K562 (cell line): ENCODE results near the gene ATP5PB. TPM values are rescaled to one million over a fixed set of nuclear protein-coding genes. Genes with fewer than 3 reads are reported as not detected.

Source experiments
- ARID1B ChIP-seq: fragments of 450-650 bp; IDR thresholded peaks from 2 replicates; pipeline ENCODE4 v1.6.1; 2016; ENCODE audit warnings: antibody characterized with exemption, mild to moderate bottlenecking, inconsistent platforms
- BACH1 ChIP-seq: fragments of 200-800 bp; sonication (Bioruptor generic); IDR thresholded peaks from 2 replicates; pipeline ENCODE4 v1.6.1; 2016; ENCODE audit warnings: missing genetic modification characterization, missing compliant biosample characterization
- C11orf30 ChIP-seq: fragments of 450-650 bp; IDR thresholded peaks from 2 replicates; pipeline ENCODE4 v1.6.1; 2016; ENCODE audit warnings: low read depth, mild to moderate bottlenecking
- CHCHD3 ChIP-seq: fragments of 250-450 bp; sonication (Bioruptor Pico); IDR thresholded peaks from 2 replicates; pipeline ENCODE4 v2.1.2; 2022; ENCODE audit warnings: mild to moderate bottlenecking
- CREM ChIP-seq: IDR thresholded peaks from 2 replicates; pipeline ENCODE4 v1.6.1; 2014; ENCODE audit warnings: antibody characterized with exemption, low read depth
- E2F3 ChIP-seq: fragments of 250-450 bp; sonication (Bioruptor Pico); IDR thresholded peaks from 2 replicates; pipeline ENCODE4 v1.4.0; 2020; ENCODE audit warnings: mild to moderate bottlenecking
- EP400 ChIP-seq: fragments of 450-650 bp; IDR thresholded peaks from 2 replicates; pipeline ENCODE4 v1.6.1; 2017; ENCODE audit warnings: antibody characterized with exemption, mild to moderate bottlenecking, moderate library complexity
- IFI16 ChIP-seq: fragments of 250-450 bp; sonication (Bioruptor Pico); IDR thresholded peaks from 2 replicates; pipeline ENCODE4 v2.1.2; 2022; ENCODE audit warnings: mild to moderate bottlenecking, inconsistent platforms
- MAFG ChIP-seq: fragments of 450-650 bp; conservative IDR thresholded peaks from 2 replicates; pipeline ENCODE4 v1.6.1; 2016; ENCODE audit warnings: missing genetic modification characterization, missing compliant biosample characterization
- SMC3 ChIP-seq: conservative IDR thresholded peaks from 2 replicates; pipeline ENCODE4 v1.6.1; 2011; ENCODE audit warnings: low read depth, low read length, improper control_type of control experiment; ENCODE audit not compliant: insufficient read depth
- SOX6 ChIP-seq: fragments of 450-650 bp; IDR thresholded peaks from 2 replicates; pipeline ENCODE4 v1.6.1; 2014; ENCODE audit warnings: mild to moderate bottlenecking
- TEAD2 ChIP-seq: fragments of 450-650 bp; IDR thresholded peaks from 2 replicates; pipeline ENCODE4 v1.6.1; 2016; ENCODE audit warnings: missing genetic modification characterization, control low read depth, missing compliant biosample characterization
- ZNF431 ChIP-seq: sonication (generic); formaldehyde crosslinking; IDR thresholded peaks from 2 replicates; pipeline ENCODE4 v1.8.0; 2022; ENCODE audit warnings: mild to moderate bottlenecking, missing genetic modification reagents
- ZNF644 ChIP-seq: fragments of 200-800 bp; sonication (Bioruptor generic); IDR thresholded peaks from 2 replicates; pipeline ENCODE4 v1.6.1; 2016; ENCODE audit warnings: low read depth, missing genetic modification characterization, missing compliant biosample characterization
- polyA plus RNA-seq, 8 experiments: library from polyadenylated mRNA; depleted of rRNA in 4 of 8; stranded (reverse) in 5 of 8; unstranded in 3 of 8; fragments of >200 nt; fragmentation: Nextera tagmentation in 2 of 8; fragmentation: Illumina TruSeq in 1 of 8; extraction: Ambion mirVana in 2 of 8; extraction: Trizol in 1 of 8; gene quantifications; 2 replicates each; pipeline versions ENCODE4 v1.2.1 to v1.2.3, GENCODE V29; 2011 to 2014; ENCODE audit warnings: inconsistent platforms in 1 of 8, missing spikeins in 1 of 8
- total RNA-seq, 7 experiments: library from RNA; depleted of rRNA in 6 of 7; stranded (reverse); fragments of >200 nt in 6 of 7; fragmentation: Illumina TruSeq in 2 of 7; extraction: Trizol in 2 of 7; gene quantifications; 2 replicates each; pipeline versions ENCODE4 v1.2.1 to v1.2.3, GENCODE V29; 2011 to 2021; ENCODE audit warnings: low replicate concordance in 1 of 7
- TF ChIP-seq, protein P1 (sequence below): IDR thresholded peaks from 2 replicates; pipeline ENCODE4 v1.6.1; 2012; ENCODE audit warnings: low read depth, low read length, improper control_type of control experiment, borderline replicate concordance
- TF ChIP-seq, protein P2 (sequence below): fragments of 450-650 bp; IDR thresholded peaks from 2 replicates; pipeline ENCODE4 v1.6.1; 2014; ENCODE audit warnings: low read depth, mild to moderate bottlenecking, moderate library complexity, borderline replicate concordance

The ATP5PB gene
- total and polyA plus RNA-seq, 9 of the 15 experiments (the other 6 are each of a cell fraction or from before 2014, with no cell fraction given) = 651 to 2,735 (median 1,061) TPM

GRCh38 chr1:111467865-111468716 lies 18.8 kb downstream of the ATP5PB start (continued):
- TF ChIP-seq, protein P1, sequence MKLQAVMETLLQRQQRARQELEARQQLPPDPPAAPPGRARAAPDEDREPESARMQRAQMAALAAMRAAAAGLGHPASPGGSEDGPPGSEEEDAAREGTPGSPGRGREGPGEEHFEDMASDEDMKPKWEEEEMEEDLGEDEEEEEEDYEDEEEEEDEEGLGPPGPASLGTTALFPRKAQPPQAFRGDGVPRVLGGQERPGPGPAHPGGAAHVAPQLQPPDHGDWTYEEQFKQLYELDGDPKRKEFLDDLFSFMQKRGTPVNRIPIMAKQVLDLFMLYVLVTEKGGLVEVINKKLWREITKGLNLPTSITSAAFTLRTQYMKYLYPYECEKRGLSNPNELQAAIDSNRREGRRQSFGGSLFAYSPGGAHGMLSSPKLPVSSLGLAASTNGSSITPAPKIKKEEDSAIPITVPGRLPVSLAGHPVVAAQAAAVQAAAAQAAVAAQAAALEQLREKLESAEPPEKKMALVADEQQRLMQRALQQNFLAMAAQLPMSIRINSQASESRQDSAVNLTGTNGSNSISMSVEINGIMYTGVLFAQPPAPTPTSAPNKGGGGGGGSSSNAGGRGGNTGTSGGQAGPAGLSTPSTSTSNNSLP = peak; percentile 14; the same call in 1 of the 2 replicates
- TF ChIP-seq CHCHD3 = no peak
- TF ChIP-seq E2F3 (CRISPR knock-in tag) = no peak
- TF ChIP-seq MAFG (tag) = peak; percentile 87
- TF ChIP-seq CREM = no peak
- TF ChIP-seq IFI16 (CRISPR knock-in tag) = no peak
- TF ChIP-seq EP400 = 0 out of 2 replicates have a peak, but pooled peaks have one; percentile 30
- peak; percentile 41; the same call in 1 of the 2 replicates for TF ChIP-seq C11orf30
- TF ChIP-seq ZNF431 = no peak
- 0 out of 2 replicates have a peak, but pooled peaks have one; percentile 26 for TF ChIP-seq ZNF644
- TF ChIP-seq BACH1 (tag) = peak; percentile 61; the same call in 1 of the 2 replicates
- TF ChIP-seq TEAD2 = peak; percentile 1; the same call in 1 of the 2 replicates
- TF ChIP-seq ARID1B = peak; percentile 58; the same call in 1 of the 2 replicates
- TF ChIP-seq, protein P2, sequence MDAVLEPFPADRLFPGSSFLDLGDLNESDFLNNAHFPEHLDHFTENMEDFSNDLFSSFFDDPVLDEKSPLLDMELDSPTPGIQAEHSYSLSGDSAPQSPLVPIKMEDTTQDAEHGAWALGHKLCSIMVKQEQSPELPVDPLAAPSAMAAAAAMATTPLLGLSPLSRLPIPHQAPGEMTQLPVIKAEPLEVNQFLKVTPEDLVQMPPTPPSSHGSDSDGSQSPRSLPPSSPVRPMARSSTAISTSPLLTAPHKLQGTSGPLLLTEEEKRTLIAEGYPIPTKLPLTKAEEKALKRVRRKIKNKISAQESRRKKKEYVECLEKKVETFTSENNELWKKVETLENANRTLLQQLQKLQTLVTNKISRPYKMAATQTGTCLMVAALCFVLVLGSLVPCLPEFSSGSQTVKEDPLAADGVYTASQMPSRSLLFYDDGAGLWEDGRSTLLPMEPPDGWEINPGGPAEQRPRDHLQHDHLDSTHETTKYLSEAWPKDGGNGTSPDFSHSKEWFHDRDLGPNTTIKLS = no peak
- no peak for TF ChIP-seq SMC3
- peak; percentile 66 for TF ChIP-seq SOX6
